Measurements from ENCODE around the gene TNS1. TPM values are rescaled to one million over a fixed set of nuclear protein-coding genes. Genes with fewer than 3 reads are reported as not detected.

Gene TNS1
- total RNA-seq, 1 donor from 2014 or later: 14.5 TPM

DNA sequence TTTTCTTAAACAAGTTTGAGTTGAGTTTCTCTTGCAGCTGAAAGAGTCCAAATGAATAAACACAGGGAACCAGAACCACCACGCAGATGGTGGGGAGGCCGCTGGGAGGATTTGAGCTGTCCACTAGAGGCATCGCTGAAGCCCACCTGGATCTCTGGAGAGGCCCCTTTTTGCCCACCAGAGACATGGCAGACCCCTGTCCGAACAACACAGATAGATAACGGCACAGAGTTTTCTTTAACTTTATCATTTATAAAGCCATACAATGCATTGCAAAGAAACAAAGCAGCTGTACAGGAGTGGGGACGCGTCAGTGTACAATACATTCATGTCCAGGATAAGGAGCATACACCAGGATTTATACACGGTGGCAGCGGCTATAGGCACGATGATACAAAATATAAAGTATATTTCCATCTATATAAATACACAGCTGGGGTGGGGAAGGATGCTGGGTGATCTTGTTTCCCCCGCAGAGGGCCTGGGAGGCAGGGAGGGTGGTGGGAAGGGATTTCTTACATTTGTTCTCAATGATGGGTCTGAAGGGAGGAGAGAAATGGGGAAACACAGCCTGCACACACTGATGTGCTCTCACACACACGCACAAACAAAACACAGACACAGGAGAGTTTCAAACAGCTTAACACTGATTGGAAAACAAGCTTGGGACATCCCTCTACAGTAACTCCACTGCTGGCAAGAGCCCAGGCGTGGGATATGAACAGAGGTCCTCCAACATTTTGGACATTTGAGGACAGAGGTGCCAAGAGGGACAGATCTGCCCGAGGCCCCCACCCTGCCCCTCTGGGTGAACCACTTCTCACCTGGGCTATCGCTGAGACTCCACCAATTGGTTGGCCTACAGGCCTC lies 203.0 kb downstream of the TNS1 start:
- no peak overlapping the region for H3K27ac Mint-ChIP-seq (ENCODE audit: unreplicated experiment)

DNA sequence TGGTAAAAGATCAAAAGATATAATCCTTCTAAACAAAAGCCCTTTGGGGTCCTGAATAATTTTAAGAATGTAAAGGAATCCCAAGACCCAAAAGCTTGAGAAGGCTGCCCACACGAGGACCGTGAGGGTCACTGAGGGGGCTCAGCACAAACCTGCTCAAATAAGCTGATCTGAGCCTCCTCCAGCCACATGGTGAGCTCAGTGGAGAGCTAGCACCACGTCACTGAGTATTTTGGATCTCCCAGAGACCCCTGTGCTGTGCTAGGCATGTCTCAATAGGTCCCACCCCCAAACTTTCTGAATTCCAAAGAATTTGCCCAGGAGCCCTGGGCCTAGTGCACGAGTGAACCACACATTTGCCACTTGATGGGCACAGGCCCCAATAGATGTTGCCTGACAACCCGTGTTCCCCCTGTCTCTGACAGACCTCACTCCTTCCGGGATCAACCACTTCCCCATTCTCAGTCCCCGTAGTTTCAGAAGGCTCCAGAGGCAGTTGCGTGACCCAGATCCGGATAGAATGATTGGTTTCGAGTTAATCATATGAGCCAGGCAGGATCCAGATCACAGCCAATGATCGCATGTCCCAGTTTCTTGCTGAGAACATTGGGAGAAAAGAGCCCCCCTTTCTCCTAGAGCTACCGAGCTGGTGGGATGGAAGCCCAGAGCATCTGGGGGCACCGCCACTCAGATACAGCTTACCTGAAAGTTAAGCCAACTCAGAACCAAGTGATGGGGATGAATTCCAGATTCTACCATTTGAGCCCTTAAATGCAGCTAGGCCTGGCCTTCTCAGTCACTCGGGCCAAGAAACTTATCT lies 203.8 kb downstream of the TNS1 start:
- Mint-ChIP-seq H3K4me1 (peaks cover 11% of the 10 kb centered on the region), H3K27ac (ENCODE audit: unreplicated experiment) (no peak overlapping the region), H3K9me3 (no peaks in the 10 kb centered on the region), H3K4me3 (no peak overlapping the region), H3K27me3 (ENCODE audit: low read depth) (no peaks in the 10 kb centered on the region), H3K36me3 (ENCODE audit: low read depth) (no peaks in the 10 kb centered on the region)
- no peak for DNase-seq (ENCODE audit: low read depth, low spot score)
- TF ChIP-seq, protein P1, sequence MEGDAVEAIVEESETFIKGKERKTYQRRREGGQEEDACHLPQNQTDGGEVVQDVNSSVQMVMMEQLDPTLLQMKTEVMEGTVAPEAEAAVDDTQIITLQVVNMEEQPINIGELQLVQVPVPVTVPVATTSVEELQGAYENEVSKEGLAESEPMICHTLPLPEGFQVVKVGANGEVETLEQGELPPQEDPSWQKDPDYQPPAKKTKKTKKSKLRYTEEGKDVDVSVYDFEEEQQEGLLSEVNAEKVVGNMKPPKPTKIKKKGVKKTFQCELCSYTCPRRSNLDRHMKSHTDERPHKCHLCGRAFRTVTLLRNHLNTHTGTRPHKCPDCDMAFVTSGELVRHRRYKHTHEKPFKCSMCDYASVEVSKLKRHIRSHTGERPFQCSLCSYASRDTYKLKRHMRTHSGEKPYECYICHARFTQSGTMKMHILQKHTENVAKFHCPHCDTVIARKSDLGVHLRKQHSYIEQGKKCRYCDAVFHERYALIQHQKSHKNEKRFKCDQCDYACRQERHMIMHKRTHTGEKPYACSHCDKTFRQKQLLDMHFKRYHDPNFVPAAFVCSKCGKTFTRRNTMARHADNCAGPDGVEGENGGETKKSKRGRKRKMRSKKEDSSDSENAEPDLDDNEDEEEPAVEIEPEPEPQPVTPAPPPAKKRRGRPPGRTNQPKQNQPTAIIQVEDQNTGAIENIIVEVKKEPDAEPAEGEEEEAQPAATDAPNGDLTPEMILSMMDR (conservative IDR thresholded peaks at IDR 0.05): no peak

More for the DNA sequence above, 203.0 kb downstream of the TNS1 start:
- Mint-ChIP-seq H3K4me3 (no peak overlapping the region), H3K36me3 (ENCODE audit: low read depth) (no peaks in the 10 kb centered on the region), H3K27me3 (ENCODE audit: low read depth) (no peaks in the 10 kb centered on the region), H3K4me1 (peaks cover 12% of the 10 kb centered on the region), H3K9me3 (no peaks in the 10 kb centered on the region)
- DNase-seq (ENCODE audit: low read depth, low spot score): no peak
- TF ChIP-seq, protein P1 (conservative IDR thresholded peaks at IDR 0.05): no peak

DNA sequence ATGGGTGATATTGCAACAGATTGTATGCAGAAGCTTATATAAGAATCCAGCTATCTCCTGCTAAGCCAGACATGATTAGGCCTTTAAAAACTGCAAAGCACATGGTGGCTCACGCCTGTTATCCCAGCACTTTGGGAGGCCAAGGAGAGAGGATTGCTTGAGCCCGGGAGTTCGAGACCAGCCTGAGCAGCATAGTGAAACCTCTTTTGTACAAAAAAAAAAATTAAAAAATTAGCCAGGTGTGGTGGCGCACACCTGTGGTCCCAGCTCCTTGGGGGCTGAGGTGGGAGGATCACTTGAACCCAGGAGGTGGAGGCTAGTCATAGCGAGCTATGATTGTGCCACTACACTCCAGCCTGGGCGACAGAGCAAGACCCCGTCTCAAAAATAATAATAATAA lies 204.6 kb downstream of the TNS1 start:
- TF ChIP-seq, protein P1 (conservative IDR thresholded peaks at IDR 0.05): no peak
- Mint-ChIP-seq H3K27me3 (ENCODE audit: low read depth) (no peaks in the 10 kb centered on the region), H3K27ac (ENCODE audit: unreplicated experiment) (no peak overlapping the region), H3K9me3 (no peaks in the 10 kb centered on the region), H3K4me1 (peaks cover 11% of the 10 kb centered on the region), H3K4me3 (no peak overlapping the region), H3K36me3 (ENCODE audit: low read depth) (no peaks in the 10 kb centered on the region)
- no peak for DNase-seq (ENCODE audit: low read depth, low spot score)

DNA sequence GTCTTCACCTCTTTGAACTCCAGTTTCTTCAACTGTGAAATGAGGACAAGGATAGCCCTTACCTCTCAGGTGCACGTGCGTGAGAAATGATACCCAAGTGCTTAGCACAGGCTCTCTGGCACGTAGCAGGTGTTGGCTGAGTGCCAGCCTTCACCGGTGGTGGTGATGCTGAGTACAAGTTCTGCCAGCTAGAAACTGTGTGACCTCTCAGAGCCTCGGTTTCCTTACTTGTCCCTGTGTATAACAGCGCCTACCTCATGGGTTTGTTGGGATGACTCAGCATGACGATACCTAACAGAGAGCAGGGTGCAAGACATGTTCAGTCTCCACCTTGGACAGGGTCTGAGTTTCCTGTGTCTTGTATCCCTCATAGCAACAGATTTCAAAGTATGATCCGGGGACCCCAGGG lies 205.1 kb downstream of the TNS1 start:
- no peaks in the 10 kb centered on the region for H3K9me3 Mint-ChIP-seq
- no peak overlapping the region for H3K27ac Mint-ChIP-seq (ENCODE audit: unreplicated experiment)
- H3K27me3 Mint-ChIP-seq (ENCODE audit: low read depth): no peaks in the 10 kb centered on the region
- DNase-seq (ENCODE audit: low read depth, low spot score): no peak
- no peak overlapping the region for H3K4me3 Mint-ChIP-seq
- TF ChIP-seq, protein P1 (conservative IDR thresholded peaks at IDR 0.05): no peak
- no peaks in the 10 kb centered on the region for H3K36me3 Mint-ChIP-seq (ENCODE audit: low read depth)
- peaks cover 11% of the 10 kb centered on the region for H3K4me1 Mint-ChIP-seq

DNA sequence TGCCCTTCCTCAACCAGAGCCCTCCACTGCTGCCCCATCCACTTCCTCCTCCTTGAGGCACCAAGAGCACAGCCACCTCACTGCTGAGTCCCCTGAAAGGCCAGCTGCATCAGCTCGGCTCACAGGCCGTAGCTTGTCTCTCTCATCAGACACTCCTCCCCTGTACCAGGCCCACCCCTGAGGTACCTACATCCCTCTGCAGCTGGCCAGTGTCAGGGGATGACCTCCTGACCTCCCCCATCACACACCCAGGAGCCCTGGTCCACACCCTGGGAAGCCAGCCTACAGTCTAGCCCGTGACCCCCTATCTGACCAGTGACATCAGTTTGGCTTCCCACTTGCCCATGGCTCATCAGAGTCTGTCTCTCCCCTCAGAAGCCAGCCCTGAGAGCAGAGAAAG lies 205.6 kb downstream of the TNS1 start:
- Mint-ChIP-seq H3K27me3 (ENCODE audit: low read depth) (no peaks in the 10 kb centered on the region), H3K4me3 (no peak overlapping the region), H3K9me3 (no peaks in the 10 kb centered on the region), H3K27ac (ENCODE audit: unreplicated experiment) (no peak overlapping the region), H3K4me1 (peaks cover 11% of the 10 kb centered on the region), H3K36me3 (ENCODE audit: low read depth) (no peaks in the 10 kb centered on the region)
- DNase-seq (ENCODE audit: low read depth, low spot score): no peak
- TF ChIP-seq, protein P1 (conservative IDR thresholded peaks at IDR 0.05): no peak

Data from neural crest cell (in vitro differentiated cells).